B cell (primary cell): ENCODE data around the gene TTC27. TPM values are rescaled to one million over a fixed set of nuclear protein-coding genes. Genes with fewer than 3 reads are reported as not detected.

Experiments
- ATAC-seq: fragments of 200-7000 bp; cut with Tn5 transposase; one replicate; pipeline ENCODE4 v1.10.0; 2021; ENCODE audit warnings: low read depth, mild to moderate bottlenecking, moderate number of reproducible peaks, moderate library complexity
- CTCF ChIA-PET: fragments of 350-600 bp; sonication (Branson Sonifier 250); formaldehyde crosslinking; loops from one replicate; lab custom pipeline; 2021; ENCODE audit warnings: antibody characterized with exemption, inconsistent platforms; lab: Charles Lee
- POLR2A ChIA-PET: fragments of 350-600 bp; sonication (Branson Sonifier 250); formaldehyde crosslinking; loops from one replicate; lab custom pipeline; 2021; ENCODE audit warnings: antibody characterized with exemption; lab: Charles Lee
- DNase-seq: peaks from one replicate; pipeline ENCODE4 v3.0.0; 2013
- H2AFZ ChIP-seq: 2 replicates; pipeline ENCODE4 v1.6.1; 2012; ENCODE audit warnings: mild to moderate bottlenecking, low read depth, low read length; ENCODE audit not compliant: insufficient read depth, poor library complexity, severe bottlenecking
- H3K27ac ChIP-seq, 2 donors: 1 replicate in 1 of 2; 2 replicates in 1 of 2; pipeline ENCODE4 v1.5.1; 2012 to 2013; ENCODE audit warnings: low read length in 2 of 2, mild to moderate bottlenecking in 2 of 2, moderate library complexity in 1 of 2
- H3K27me3 ChIP-seq, 4 experiments: fragments of 200-600 bp in 1 of 4; sonication (generic) in 1 of 4; replicated peaks in 1 of 4; 1 replicate in 2 of 4; 2 replicates in 2 of 4; pipeline versions ENCODE4 v1.6.1 to v1.7.0; 2013 to 2016; ENCODE audit warnings: low read length in 3 of 4, mild to moderate bottlenecking in 2 of 4, mixed read lengths in 1 of 4, moderate library complexity in 1 of 4; ENCODE audit not compliant: insufficient read depth in 4 of 4, control insufficient read depth in 3 of 4; ENCODE audit errors: control extremely low read depth in 1 of 4
- H3K36me3 ChIP-seq, 2 experiments: replicated peaks in 1 of 2; 1 replicate in 1 of 2; 2 replicates in 1 of 2; pipeline versions ENCODE4 v1.6.1 to v1.7.1; 2013; ENCODE audit warnings: low read length in 1 of 2; ENCODE audit not compliant: insufficient read depth in 2 of 2, control insufficient read depth in 1 of 2; ENCODE audit errors: control extremely low read depth in 1 of 2, extremely low read depth in 1 of 2
- H3K4me1 ChIP-seq, 2 donors: fragments of 200-600 bp in 1 of 2; sonication (generic) in 1 of 2; 1 replicate in 1 of 2; 2 replicates in 1 of 2; pipeline versions ENCODE4 v1.5.1 to v1.6.1; 2013 to 2017; ENCODE audit warnings: low read length in 2 of 2; ENCODE audit not compliant: control insufficient read depth in 2 of 2, insufficient read depth in 2 of 2
- H3K4me2 ChIP-seq: replicated peaks from 2 replicates; pipeline ENCODE3; 2012; ENCODE audit warnings: mild to moderate bottlenecking, low read depth, low read length; ENCODE audit not compliant: poor library complexity, severe bottlenecking
- H3K4me3 ChIP-seq, 5 experiments: fragments of 200-600 bp in 1 of 5; sonication (generic) in 1 of 5; 1 replicate in 3 of 5; 2 replicates in 2 of 5; pipeline versions ENCODE4 v1.5.1 to v1.7.0; 2011 to 2016; ENCODE audit warnings: low read length in 4 of 5, mild to moderate bottlenecking in 4 of 5, low read depth in 2 of 5, control low read depth in 1 of 5, moderate library complexity in 1 of 5; ENCODE audit not compliant: insufficient read depth in 1 of 5; ENCODE audit errors: control extremely low read depth in 1 of 5, extremely low read depth in 1 of 5
- H3K79me2 ChIP-seq: fragments of 200-600 bp; sonication (generic); one replicate; pipeline ENCODE4 v1.6.0; 2016; ENCODE audit warnings: low read length; ENCODE audit not compliant: control insufficient read depth, insufficient read depth
- H3K9ac ChIP-seq: fragments of 200-600 bp; sonication (generic); 2 replicates; pipeline ENCODE4 v1.6.1; 2017; ENCODE audit warnings: mild to moderate bottlenecking, low read length, moderate library complexity
- H3K9me3 ChIP-seq, 3 donors: one replicate each; pipeline versions ENCODE4 v1.6.1 to v1.7.1; 2013; ENCODE audit warnings: low read length in 2 of 3; ENCODE audit not compliant: control insufficient read depth in 2 of 3, insufficient read depth in 1 of 3; ENCODE audit errors: control extremely low read depth in 1 of 3
- H4K20me1 ChIP-seq: 2 replicates; pipeline ENCODE4 v1.6.0; 2012; ENCODE audit warnings: mild to moderate bottlenecking, low read length; ENCODE audit not compliant: insufficient read depth, control insufficient read depth, poor library complexity, severe bottlenecking
- H3K27ac Mint-ChIP-seq: one replicate; pipeline ENCODE4 v1.8.0; 2021; ENCODE audit warnings: mixed read lengths
- H3K27me3 Mint-ChIP-seq: one replicate; pipeline ENCODE4 v1.8.0; 2021; ENCODE audit warnings: mixed read lengths
- H3K4me1 Mint-ChIP-seq: one replicate; pipeline ENCODE4 v1.8.0; 2021; ENCODE audit warnings: mixed read lengths
- H3K4me3 Mint-ChIP-seq: one replicate; pipeline ENCODE4 v1.8.0; 2021; ENCODE audit warnings: mixed read lengths
- H3K9me3 Mint-ChIP-seq: one replicate; pipeline ENCODE4 v1.8.0; 2022; ENCODE audit warnings: mixed read lengths; ENCODE audit not compliant: insufficient read depth
- CTCF ChIP-seq: fragments of 200-600 bp; IDR thresholded peaks from one replicate; pipeline ENCODE4 v1.8.0; 2022; ENCODE audit warnings: antibody characterized with exemption, mild to moderate bottlenecking
- EZH2 ChIP-seq: IDR thresholded peaks from 2 replicates; pipeline ENCODE4 v1.6.1; 2012; ENCODE audit warnings: borderline replicate concordance, low read depth, mild to moderate bottlenecking, moderate library complexity, low read length; ENCODE audit not compliant: insufficient read depth, poor library complexity, severe bottlenecking
- WGBS: methylation state at CpG from one replicate; pipeline ENCODE4 v1.1.5; 2013; ENCODE audit warnings: missing lambda C conversion rate; ENCODE audit not compliant: insufficient coverage; 5-methylcytosine and 5-hydroxymethylcytosine counted together
- intact Hi-C: fragments of 100-400 bp; cut with micrococcal nuclease; formaldehyde crosslinking; loops from one replicate; pipeline ENCODE4 v1.10.0; 2022
- polyA plus RNA-seq: library from polyadenylated mRNA; depleted of rRNA; stranded (reverse); fragments of >200 nt; gene quantifications from 2 replicates; pipeline ENCODE4 v1.2.3, GENCODE V29; 2012
- total RNA-seq, 2 donors: library from RNA; stranded (reverse); fragments of 120-200 nt in 1 of 2; gene quantifications; 1 replicate in 1 of 2; 2 replicates in 1 of 2; pipeline versions ENCODE4 v1.2.3 to v1.2.4, GENCODE V29; 2013 to 2022

Gene TTC27
- total and polyA plus RNA-seq, 2 donors (not counting 1 experiment from before 2014, with no cell fraction given), result 22.7 to 28.5 TPM

DNA sequence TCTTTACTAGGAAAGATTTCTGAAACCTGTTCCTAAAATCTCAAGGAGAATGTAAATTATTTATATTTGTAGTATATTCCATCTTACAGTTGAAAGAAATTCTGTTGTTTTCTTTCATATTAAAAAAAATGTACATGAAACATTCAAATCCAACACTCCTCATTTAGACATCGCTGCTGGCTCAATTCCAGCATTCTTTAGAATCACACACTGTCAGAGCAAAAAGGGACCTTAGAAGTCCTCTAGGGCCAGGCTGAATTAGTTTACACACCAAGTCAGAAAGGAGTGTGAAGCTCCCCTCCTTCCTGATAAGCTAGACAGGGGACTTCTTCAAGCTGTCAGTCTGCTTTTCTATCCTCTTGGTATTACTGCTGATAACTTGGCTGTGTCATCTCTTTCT lies 160.3 kb downstream of the TTC27 start:
- ATAC-seq (no peak), DNase-seq (no peak)
- H3K36me3 ChIP-seq, result peaks cover 13% of the 10 kb centered on the region in 2 experiments
- H3K4me1 ChIP-seq, result no peaks in the 10 kb centered on the region
- no peak overlapping the region for H3K27ac Mint-ChIP-seq
- H3K4me3 ChIP-seq, result no peak overlapping the region
- CTCF ChIA-PET, result no interaction called here
- no peak overlapping the region for H3K4me2 ChIP-seq
- H3K27me3 ChIP-seq, result no peaks in the 10 kb centered on the region
- no peaks in the 10 kb centered on the region for H4K20me1 ChIP-seq
- no peak overlapping the region for H3K4me3 Mint-ChIP-seq
- no peaks in the 10 kb centered on the region for H3K9me3 Mint-ChIP-seq
- POLR2A ChIA-PET, result no interaction called here
- H2AFZ ChIP-seq, result no peak overlapping the region
- intact Hi-C loops, result no loop called here
- H3K9me3 ChIP-seq, result peaks cover 0 to 1% (median 0%) of the 10 kb centered on the region in 3 donors
- TF ChIP-seq EZH2, result no peak
- no peak for TF ChIP-seq CTCF
- no peak overlapping the region for H3K9ac ChIP-seq
- H3K79me2 ChIP-seq, result no peaks in the 10 kb centered on the region
- H3K27ac ChIP-seq, result no peak overlapping the region
- WGBS, result 100% methylated on average over 1 of the region's 1 CpG
- no peaks in the 10 kb centered on the region for H3K27me3 Mint-ChIP-seq
- H3K4me1 Mint-ChIP-seq, result no peaks in the 10 kb centered on the region

GRCh38 chr2:32792416-32792815 lies 164.6 kb downstream of the TTC27 start:
- Histone ChIP-seq H3K9ac (no peak overlapping the region), H3K79me2 (no peaks in the 10 kb centered on the region), H3K4me1 (no peaks in the 10 kb centered on the region), H3K4me3 (no peak overlapping the region), H3K27me3 (no peaks in the 10 kb centered on the region), H3K36me3 (peaks cover 6% of the 10 kb centered on the region in 2 experiments), H3K4me2 (no peak overlapping the region), H4K20me1 (no peaks in the 10 kb centered on the region), H2AFZ (no peak overlapping the region), H3K27ac (no peak overlapping the region), H3K9me3 (no peaks in the 10 kb centered on the region)
- Mint-ChIP-seq H3K4me1 (no peaks in the 10 kb centered on the region), H3K27ac (no peak overlapping the region), H3K9me3 (no peaks in the 10 kb centered on the region), H3K27me3 (no peaks in the 10 kb centered on the region), H3K4me3 (no peak overlapping the region)
- POLR2A ChIA-PET, result no interaction called here
- DNase-seq, result no peak
- TF ChIP-seq CTCF, result no peak
- no peak for TF ChIP-seq EZH2
- intact Hi-C loops, result no loop called here
- no CpG with 5 or more reads among the region's 1 CpG for WGBS
- ATAC-seq, result no peak
- CTCF ChIA-PET, result no interaction called here
